ENCODE measurements around the gene CMTM5. TPM values are rescaled to one million over a fixed set of nuclear protein-coding genes. Genes with fewer than 3 reads are reported as not detected.
A peak's percentile ranks its signal among the peaks of the same experiment; 100 is the strongest.

The CMTM5 gene
- total RNA-seq, 4 donors from 2014 or later, result 0.64 to 1.1 TPM; not detected in 2

- Histone ChIP-seq H3K36me3 (no peaks in the 10 kb centered on the region), H3K4me3 (no peak overlapping the region), H3K27ac (peak overlapping the region in 3 of 4 donors; percentile 29 to 40 (median 30)), H3K9me3 (no peaks in the 10 kb centered on the region), H3K4me1 (peaks cover 0 to 14% (median 2%) of the 10 kb centered on the region in 4 donors), H3K27me3 (peaks cover 26% of the 10 kb centered on the region)
- in situ Hi-C loops (cut with MboI; ENCODE audit: low pct_ligation_motif_present in 1 of 4, low pct_unique_long_range_greater_than_20kb in 1 of 4, low sequenced_read_pairs in 3 of 4), result no loop called here
- no peak for DNase-seq
- WGBS, 2 donors (ENCODE audit: low coverage in 1 of 2), result 68% methylated on average over 11 of the region's 11 CpGs; no CpG with 5 or more reads in 1 of the 2 donors
- TF ChIP-seq POLR2AphosphoS5 (IDR thresholded peaks at IDR 0.05) (no peak), EP300 (IDR thresholded peaks at IDR 0.05; ENCODE audit: low read depth) (no peak), POLR2A (IDR thresholded peaks at IDR 0.05) (no peak), CTCF (IDR thresholded peaks at IDR 0.05) (no peak)
- intact Hi-C loops (cut with DNase I; ENCODE audit: low total_unique reads), result no loop called here
Measured at GRCh38 chr14:23360496-23360895, 16.4 kb upstream of the CMTM5 start.

GRCh38 chr14:23361320-23361719 lies 15.5 kb upstream of the CMTM5 start:
- H3K4me3 ChIP-seq, result no peak overlapping the region
- peaks cover 34% of the 10 kb centered on the region for H3K27me3 ChIP-seq
- peak overlapping the region; percentile 2 to 40 (median 32) for H3K27ac ChIP-seq
- intact Hi-C loops (cut with DNase I; ENCODE audit: low total_unique reads), result no loop called here
- no peak for TF ChIP-seq EP300 (IDR thresholded peaks at IDR 0.05; ENCODE audit: low read depth)
- TF ChIP-seq CTCF (IDR thresholded peaks at IDR 0.05), result no peak
- no peak for TF ChIP-seq POLR2AphosphoS5 (IDR thresholded peaks at IDR 0.05)
- no peak for TF ChIP-seq POLR2A (IDR thresholded peaks at IDR 0.05)
- no peak for DNase-seq
- no peaks in the 10 kb centered on the region for H3K36me3 ChIP-seq
- in situ Hi-C loops (cut with MboI; ENCODE audit: low pct_ligation_motif_present in 1 of 4, low pct_unique_long_range_greater_than_20kb in 1 of 4, low sequenced_read_pairs in 3 of 4), result no loop called here
- H3K9me3 ChIP-seq, result no peaks in the 10 kb centered on the region
- peaks cover 0 to 19% (median 4%) of the 10 kb centered on the region in 4 donors for H3K4me1 ChIP-seq

GRCh38 chr14:23361763-23362162 lies 15.1 kb upstream of the CMTM5 start:
- Histone ChIP-seq H3K4me3 (no peak overlapping the region), H3K36me3 (no peaks in the 10 kb centered on the region), H3K4me1 (peaks cover 3 to 22% (median 4%) of the 10 kb centered on the region in 4 donors), H3K27ac (peak overlapping the region; percentile 2 to 42 (median 32)), H3K9me3 (no peaks in the 10 kb centered on the region), H3K27me3 (peaks cover 38% of the 10 kb centered on the region)
- in situ Hi-C loops (cut with MboI; ENCODE audit: low pct_ligation_motif_present in 1 of 4, low pct_unique_long_range_greater_than_20kb in 1 of 4, low sequenced_read_pairs in 3 of 4) (no loop called here), intact Hi-C loops (cut with DNase I; ENCODE audit: low total_unique reads) (no loop called here)
- TF ChIP-seq EP300 (IDR thresholded peaks at IDR 0.05; ENCODE audit: low read depth) (no peak), POLR2AphosphoS5 (IDR thresholded peaks at IDR 0.05) (no peak), CTCF (IDR thresholded peaks at IDR 0.05) (no peak), POLR2A (IDR thresholded peaks at IDR 0.05) (no peak)
- 68 to 72% methylated on average over 4 to 6 of the region's 6 CpGs for WGBS, 2 donors (ENCODE audit: low coverage in 1 of 2)
- no peak for DNase-seq

GRCh38 chr14:23362200-23362599 lies 14.6 kb upstream of the CMTM5 start:
- intact Hi-C loops (cut with DNase I; ENCODE audit: low total_unique reads) (no loop called here), in situ Hi-C loops (cut with MboI; ENCODE audit: low pct_ligation_motif_present in 1 of 4, low pct_unique_long_range_greater_than_20kb in 1 of 4, low sequenced_read_pairs in 3 of 4) (no loop called here)
- no peaks in the 10 kb centered on the region for H3K9me3 ChIP-seq
- TF ChIP-seq POLR2AphosphoS5 (IDR thresholded peaks at IDR 0.05) (no peak), EP300 (IDR thresholded peaks at IDR 0.05; ENCODE audit: low read depth) (no peak), CTCF (IDR thresholded peaks at IDR 0.05) (no peak)
- peaks cover 41% of the 10 kb centered on the region for H3K27me3 ChIP-seq
- no peak overlapping the region for H3K4me3 ChIP-seq
- DNase-seq, result no peak
- WGBS, 2 donors (ENCODE audit: low coverage in 1 of 2), result 55 to 58% methylated on average over 3 of the region's 3 CpGs
- H3K4me1 ChIP-seq, result peaks cover 4 to 23% (median 5%) of the 10 kb centered on the region in 4 donors
- no peaks in the 10 kb centered on the region for H3K36me3 ChIP-seq
- peak overlapping the region in 3 of 4 donors; percentile 29 to 42 (median 34) for H3K27ac ChIP-seq

Data from transverse colon (tissue), 4 donors.